Stimulated activated naive CD8-positive, alpha-beta T cell treated with anti-CD3 and anti-CD28 coated beads, Interleukin-15, Interleukin-2, amounts not matched to agents 100 U/mL and 50 U/mL, for 24 hours (primary cell): ENCODE measurements around the gene C4B.
"Not testable (repeated sequence)": the region's sequence is repeated elsewhere in the genome, so short reads cannot be mapped to it uniquely, and the experiment has no call there.

Source experiments
- ATAC-seq: fragments of 150-1000 bp; cut with Tn5 transposase; one replicate; pipeline ENCODE4 v1.10.0; 2021
- DNase-seq: peaks from one replicate; pipeline ENCODE4 v3.0.0; 2021

The C4B gene

DNA sequence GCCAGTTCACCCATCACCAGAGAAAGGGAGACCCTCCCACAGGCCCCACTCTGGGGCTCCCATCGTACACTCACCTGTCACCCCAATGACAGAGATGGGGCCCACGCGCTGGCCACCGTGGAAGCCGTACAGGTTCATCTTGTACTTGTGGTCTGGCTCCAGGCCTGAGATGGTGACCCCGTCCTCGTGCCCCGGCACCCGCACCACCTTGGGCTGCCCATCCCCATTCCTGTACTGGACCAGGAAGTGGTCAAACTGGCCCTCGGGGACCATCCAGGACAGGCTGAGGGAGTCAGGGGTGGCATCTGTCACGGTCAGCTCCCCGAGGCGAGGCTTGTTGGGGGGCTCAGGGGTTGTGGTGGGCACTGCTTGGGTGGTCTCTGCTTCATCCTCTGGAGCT, 38.7 kb downstream of the C4B start:
- ATAC-seq, DNase-seq: not testable (repeated sequence)

DNA sequence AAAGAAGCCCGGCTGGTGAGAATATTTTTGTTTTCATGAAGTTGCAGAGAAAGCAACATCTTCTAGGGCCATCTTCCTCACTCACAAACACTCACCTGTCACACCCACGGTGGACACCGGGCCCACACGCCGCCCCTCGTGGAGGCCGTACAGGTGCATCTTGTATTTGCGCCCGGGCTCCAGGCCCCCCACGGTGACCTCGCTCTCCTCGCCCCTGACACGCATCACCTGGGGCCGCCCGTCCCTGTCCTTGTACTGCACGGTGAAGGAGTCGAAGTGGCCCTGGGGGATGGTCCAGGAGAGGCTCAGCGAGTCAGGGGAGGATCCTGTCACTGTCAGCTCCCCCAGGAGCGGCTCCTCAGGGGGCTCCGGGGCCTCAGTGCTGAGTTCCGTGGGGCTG, 41.2 kb downstream of the C4B start:
- not testable (repeated sequence) for ATAC-seq, DNase-seq

DNA sequence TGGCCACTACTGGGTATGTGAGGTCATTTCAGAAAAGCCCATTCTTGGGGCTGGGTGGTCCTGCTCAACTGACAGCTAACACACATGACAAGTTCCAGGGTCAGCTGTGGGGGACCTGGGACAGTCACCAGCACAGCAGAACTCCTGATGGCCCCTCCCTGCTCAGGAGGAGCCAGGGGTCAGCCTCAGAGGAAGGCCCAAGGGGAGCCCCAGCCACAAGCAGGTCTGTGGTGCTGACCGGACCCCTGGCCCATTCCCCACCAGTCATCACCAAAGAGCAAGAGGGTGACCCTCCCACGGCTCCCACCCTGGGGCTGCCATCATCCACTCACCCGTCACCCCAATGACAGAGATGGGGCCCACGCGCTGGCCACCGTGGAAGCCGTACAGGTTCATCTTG, 41.7 kb downstream of the C4B start:
- no peak for ATAC-seq
- no peak for DNase-seq

DNA sequence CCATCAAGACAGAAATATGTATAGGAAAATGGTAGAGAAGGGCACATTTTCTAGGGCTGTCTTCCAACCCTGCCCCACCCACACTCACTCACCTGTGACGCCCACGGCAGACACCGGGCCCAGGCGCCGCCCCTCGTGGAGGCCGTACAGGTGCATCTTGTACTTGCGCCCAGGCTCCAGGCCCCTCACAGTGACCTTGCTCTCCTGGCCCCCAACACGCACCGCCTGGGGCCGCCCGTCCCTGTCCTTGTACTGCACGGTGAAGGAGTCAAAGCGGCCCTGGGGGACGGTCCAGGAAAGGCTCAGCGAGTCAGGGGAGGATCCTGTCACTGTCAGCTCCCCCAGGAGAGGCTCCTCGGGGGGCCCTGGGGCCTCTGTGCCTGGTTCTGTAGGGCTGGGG, 43.4 kb downstream of the C4B start:
- no peak for ATAC-seq
- no peak for DNase-seq

DNA sequence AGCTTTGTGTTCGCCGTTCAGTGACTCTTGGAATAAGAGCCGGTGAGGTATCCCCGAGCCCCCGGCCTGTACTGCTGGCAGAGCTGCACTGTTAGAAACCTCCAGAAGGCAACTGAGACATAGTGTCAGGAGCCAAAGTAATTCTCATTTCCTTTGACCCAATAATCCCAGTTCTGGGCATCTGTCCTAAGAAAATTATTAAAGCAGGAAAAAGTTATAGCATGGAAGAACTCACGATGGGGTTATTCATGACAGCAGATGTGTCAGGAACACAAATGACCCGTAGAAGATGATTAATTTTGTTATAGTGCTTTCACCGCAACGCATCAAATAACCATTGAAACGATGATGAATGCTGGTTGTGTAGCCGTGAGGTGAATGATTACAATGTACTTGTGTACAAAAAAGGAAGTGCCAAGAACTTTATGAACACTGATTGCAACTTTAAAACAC, 43.9 kb downstream of the C4B start:
- DNase-seq (no peak), ATAC-seq (no peak)

DNA sequence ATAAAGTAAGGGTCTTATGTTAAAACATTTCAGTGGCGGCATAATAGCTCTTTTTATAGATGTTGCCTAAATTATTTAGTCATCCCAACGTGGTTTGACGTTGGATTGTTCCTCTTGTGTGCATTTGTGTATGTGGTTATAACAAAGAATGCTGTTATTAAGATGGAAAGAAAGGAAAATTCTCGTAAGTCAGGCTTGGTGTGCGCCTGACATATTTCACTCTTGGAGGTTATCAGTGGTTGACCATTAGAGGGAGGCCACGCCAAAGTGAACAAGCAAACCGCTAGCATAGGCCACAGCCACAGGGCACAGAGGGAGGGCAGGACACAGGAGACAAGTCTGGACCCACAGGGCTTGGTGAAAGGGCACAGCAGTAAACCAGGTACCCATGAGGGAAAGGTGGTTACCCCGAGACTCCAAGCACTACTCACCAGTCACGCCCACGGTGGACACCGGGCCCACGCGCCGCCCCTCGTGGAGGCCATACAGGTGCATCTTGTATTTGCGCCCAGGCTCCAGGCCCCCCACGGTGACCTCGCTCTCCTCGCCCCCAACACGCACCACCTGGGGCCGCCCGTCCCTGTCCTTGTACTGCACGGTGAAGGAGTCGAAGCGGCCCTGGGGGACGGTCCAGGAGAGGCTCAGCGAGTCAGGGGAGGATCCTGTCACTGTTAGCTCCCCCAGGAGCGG, 46.5 kb downstream of the C4B start:
- ATAC-seq (no peak), DNase-seq (no peak)

DNA sequence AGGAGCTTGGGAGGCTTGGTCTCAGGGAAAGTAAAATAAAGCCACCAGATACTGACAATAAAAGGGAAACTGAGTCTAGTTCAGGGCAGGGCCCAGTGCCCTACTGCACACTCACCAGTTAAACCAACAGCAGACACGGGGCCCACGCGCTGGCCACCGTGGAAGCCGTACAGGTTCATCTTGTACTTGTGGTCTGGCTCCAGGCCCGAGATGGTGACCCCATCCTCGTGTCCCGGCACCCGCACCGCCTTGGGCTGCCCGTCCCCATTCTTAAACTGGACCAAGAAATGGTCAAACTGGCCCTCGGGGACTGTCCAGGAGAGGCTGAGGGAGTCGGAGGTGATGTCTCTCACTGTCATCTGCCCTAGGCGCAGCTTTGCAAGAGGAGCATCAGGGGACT, 50.1 kb downstream of the C4B start:
- ATAC-seq (no peak), DNase-seq (no peak)

DNA sequence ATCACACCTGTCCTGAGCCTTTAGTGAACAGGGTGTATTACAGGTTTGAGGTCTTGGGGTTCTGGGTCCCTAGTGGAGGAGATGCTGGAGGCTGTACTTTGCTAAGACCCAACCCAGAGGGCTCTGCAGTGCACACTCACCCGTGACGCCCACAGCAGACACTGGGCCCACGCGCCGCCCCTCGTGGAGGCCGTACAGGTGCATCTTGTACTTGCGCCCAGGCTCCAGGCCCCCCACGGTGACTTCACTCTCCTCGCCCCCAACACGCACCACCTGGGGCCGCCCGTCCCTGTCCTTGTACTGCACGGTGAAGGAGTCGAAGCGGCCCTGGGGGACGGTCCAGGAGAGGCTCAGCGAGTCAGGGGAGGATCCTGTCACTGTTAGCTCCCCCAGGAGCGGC, 52.9 kb downstream of the C4B start:
- ATAC-seq, DNase-seq: not testable (repeated sequence)

DNA sequence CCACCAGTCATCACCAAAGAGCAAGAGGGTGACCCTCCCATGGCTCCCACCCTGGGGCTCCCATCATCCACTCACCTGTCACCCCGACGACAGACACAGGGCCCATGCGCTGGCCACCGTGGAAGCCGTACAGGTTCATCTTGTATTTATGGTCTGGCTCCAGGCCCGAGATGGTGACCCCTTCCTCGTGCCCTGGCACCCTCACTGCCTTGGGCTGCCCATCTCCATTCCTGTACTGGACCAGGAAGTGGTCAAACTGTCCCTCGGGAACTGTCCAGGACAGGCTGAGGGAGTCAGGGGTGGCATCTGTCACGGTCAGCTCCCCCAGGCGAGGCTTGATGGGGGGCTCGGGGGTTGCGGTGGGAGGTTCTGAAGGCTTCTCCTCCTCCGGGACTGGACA, 53.7 kb downstream of the C4B start:
- not testable (repeated sequence) for DNase-seq, ATAC-seq

DNA sequence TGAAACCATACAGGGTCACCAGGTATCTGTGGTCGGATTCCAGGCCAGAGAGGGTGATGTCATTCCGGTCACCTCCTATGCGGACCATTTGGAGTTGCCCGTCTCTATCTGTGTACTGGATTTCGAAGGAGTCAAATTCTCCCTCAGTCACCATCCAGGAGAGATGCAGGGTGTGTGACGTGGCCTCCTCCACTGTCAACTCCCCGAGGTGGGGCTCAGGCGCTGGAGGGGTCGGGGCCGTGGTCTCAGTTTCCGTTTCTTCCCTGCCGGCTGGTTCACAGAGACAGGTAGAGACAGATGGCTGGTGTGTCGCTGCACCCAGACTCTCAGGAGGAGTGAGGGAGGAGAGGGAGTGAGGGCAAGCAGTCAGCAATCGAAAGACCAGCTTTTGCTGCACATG, 54.3 kb downstream of the C4B start:
- DNase-seq (no peak), ATAC-seq (no peak)

DNA sequence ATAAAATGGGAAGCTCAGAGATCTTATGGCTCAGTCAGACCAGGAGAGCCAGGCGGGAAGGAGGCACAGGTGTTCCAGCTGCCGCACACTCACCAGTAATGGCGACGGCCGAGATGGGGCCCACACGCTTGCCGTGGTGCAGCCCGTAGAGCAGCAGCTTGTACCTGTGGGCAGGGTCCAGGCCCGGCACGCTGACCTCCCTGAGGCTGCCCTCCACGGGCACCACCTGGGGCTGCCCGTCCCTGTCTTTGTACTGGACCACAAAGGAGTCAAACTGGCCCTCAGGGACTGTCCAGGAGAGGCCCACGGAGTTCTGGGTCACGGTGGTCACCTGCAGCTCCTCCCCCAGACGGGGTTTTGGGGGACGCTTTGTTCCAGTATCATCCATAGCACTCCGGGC, 54.9 kb downstream of the C4B start:
- no peak for DNase-seq
- no peak for ATAC-seq

DNA sequence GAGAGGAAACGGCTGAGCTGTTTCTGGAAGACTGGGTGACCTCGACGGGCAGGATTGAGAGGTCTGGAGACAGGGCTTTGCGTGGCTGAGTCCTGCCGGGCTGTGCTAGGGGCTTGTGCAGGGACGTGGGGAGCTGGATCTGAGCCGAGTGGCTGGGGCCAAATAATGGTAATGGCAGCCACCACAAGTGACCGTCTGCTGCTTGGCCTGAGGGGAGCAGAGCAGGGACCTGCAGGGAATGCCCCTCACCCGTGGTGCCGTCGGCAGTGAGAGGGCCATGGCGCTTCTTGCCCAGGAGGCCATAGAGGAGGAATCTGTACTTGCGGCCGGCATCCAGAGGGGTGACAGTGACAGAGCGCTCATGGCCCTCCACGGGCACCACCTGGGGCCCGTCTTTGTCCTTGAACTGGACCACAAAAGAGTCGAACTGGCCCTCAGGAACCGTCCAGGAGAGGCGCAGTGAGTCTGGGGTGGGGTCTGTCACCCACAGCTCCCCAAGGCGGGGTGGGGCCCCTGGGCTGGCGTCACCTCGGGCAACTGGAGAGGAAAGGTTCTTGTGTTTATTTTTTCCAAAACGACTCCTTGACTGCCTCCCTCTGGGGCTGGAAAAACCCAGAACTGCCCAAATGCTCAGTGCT, 55.4 kb downstream of the C4B start:
- DNase-seq = no peak
- no peak for ATAC-seq

DNA sequence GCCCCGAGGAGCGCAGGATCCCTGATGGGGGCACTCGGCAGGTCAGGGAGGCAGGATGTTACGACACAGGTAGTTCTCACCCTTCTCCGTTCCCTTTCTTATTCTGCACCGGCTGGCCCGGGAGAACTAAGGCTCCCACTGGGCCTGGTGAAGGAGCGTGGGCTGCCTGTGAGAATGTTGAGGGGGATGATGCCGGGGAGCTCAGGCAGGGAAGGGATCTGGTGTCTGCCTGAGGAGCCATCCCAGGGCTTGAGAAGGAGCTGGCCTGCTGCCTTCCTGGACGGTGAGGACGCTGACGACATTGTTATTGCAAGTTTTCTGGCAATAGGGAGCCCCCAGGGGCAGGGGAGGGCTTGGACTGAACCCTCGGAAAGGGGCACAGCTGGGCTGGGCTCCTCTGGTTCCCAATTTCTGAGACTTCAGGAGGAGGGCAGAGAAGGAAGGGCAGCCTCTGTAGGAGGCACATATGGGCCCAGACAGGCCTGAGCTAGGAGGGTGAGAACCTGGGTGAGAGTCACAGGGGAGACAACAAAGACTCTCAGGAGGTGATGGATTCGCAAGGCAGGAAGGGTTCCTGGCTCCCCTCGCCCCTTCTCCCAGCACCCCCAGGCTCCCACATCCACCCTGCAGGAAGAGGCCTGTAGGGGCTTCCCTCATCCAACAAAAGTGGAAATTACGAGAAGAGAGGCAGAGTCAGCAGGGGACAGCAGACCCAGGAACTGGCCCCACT, 56.4 kb downstream of the C4B start:
- ATAC-seq (no peak), DNase-seq (no peak)

DNA sequence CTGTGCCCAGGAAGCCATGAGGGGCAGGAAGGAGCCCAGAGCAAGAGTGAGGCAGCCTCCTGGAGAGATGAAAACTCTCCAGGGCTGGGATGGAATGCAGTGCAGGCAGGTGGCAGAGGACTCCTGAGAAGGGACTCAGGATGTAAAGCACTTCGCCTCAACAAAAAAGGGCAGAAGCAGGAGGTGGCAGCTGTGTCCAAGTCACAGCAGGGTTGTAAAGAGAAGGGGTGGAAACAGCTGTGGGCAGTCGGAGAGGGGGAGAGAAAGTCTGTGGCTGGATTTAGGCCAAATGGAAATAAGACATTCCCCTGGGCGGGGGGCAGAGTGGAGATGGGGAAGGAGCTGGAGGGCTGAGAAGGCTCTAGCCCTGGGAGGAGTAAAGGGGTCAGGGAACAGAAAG, 58.5 kb downstream of the C4B start:
- DNase-seq (no peak), ATAC-seq (no peak)

DNA sequence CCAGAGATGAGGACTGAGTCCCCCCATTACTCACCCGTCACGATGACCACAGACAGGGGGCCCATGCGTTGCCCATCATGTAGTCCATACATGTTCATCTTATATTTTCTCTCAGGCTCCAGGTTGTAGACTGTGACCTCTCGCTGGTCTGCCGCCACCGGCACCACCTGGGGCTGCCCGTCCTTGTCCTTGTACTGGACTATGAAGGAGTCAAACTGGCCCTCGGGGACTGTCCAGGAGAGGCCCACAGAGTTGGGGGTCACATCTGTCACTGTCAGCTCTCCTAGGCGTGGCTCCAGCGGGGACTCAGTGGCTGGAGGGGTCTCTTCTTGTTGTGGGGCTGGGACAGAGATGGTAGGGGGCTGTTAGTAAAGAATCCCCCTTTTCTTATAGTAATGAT, 59.0 kb downstream of the C4B start:
- ATAC-seq = no peak
- DNase-seq = no peak

DNA sequence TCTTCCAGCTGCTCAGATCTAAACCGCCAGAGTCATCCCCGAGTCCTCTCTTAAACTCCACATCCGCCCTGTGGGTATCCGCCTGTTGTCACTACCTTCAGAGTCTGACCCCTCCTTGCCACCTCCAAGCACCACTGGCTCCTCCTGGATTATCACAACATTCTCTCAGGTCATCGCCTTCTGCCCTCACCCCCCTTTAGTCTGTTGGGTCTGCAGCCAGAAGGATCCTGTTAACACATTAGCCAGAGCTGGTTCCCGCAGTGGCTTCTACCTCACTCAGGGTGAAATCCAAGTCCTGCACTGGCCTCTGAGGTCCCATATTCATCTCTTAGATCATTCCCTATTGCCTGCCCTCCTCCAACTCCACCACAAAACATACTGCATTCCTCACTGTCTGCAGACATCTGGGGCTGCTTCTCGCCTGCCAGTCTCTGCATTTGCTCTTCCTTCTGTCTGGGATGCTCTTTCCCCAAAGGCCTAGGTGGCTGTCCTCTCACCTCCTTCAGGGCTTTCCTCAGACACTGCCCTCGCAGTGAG, 60.5 kb downstream of the C4B start:
- DNase-seq (no peak), ATAC-seq (no peak)

DNA sequence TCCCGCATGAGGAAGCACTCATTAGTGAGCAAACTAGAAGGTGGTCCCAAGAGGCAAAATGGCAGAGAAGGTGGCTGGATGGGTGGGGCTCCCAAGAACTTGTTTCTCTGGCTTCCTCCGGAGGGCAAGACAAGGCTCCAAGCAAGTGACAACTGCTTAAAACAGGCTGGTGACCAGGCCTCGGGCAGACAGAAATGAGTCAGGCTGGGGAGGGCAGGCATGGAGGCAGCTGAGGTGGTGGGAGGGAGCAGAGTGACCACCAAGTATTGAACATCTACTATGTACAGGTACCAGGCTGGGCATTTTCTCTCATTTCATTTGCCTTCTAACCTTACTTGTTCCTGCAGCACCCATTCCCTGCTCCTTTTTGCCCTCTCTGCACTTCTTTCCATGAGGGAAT, 61.2 kb downstream of the C4B start:
- ATAC-seq = no peak
- DNase-seq = no peak

DNA sequence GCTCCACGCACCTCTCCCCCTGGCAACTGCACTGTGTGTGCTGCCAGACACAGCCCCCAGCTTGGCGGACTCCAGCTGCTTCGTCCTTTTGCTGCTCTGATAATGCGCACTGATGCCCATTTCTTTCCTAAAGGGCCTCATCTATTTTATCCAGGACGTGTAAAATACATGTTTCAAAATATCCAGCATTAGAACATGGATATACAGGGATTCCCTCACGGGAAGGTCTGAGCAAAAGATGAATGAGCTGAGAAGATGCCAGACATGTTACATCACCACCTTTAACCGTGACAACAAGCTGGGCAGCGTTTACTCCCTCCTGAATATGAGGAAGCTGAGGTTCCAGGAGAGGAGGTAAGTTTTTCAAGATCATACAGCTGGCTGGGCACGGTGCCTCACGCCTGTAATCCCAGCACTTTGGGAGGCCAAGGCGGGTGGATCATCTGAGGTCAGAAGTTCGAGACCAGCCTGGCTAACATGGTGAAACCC, 61.8 kb downstream of the C4B start:
- no peak for ATAC-seq
- DNase-seq = no peak

DNA sequence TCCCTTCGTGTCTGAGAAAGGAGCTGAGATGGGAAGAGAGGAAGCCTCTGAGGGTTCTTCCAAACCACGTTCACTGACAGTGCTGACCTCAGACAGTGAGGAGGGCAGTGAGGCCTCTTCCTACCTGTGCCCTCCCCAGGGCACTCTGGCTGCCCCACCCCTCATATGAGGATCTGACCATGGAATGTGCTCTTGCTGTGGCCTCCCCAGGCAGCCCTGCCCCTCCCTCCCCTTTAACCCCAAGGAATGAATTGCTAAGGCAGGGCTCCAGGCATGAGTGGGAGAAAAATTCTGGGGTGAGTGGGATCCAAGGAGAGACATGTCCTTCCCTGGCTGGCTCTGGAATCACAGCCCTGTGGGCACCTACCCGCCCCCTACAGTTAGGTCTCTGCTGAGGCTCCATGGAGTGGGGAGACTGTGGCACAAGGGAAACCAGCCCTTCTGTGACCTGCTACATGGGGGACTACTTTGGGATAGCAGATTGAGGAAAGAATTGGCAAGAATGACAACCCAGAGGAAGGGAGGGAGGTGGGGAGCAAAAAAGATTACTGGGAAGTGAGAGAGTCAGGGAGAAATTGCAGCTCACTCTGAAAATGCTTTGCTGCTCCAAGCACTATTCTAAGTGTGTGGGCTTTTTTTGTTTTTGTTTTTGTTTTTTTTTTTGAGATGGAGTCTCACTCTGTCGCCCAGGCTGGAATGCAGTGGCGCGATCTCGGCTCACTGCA, 65.1 kb downstream of the C4B start:
- DNase-seq (no peak), ATAC-seq (no peak)

DNA sequence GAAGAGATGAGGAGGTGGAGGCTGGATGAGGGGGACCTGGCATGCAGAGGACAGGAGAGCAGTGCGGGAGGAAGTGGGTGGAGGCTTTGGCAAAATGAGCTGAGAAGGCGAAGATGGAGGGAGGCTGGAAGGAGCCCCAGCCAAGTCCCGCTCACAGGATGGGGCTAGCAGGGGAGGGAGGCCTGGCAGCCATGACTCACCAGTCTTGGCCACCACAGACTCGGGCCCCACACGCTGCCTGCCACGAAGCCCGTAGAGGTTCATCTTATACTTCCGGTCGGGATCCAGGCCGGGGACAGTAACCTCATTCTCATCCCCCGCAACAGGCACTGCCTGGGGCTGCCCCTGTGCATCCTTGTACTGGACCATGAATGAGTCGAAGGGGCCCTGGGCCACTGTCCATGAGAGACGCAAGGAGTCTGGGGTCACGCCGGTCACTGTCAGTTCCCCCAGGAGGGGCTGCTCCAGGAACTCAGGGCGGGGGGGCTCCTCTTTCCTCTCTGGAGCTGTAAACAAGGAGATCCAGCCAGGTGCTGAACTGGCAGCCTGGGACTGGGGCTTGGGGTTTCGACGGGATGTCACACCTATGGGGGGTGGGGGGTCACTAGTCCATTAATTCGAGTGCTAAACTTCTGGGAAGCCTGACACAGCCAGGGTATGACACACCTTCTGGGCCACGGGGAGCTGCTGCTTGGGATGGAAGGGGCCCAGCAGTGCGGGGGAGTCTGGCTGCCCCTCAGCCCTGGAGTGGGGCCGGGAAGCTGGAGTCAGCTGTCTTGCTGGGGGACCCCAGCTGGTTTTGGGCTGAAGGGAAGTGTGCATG, 66.8 kb downstream of the C4B start:
- ATAC-seq (no peak), DNase-seq (no peak)

DNA sequence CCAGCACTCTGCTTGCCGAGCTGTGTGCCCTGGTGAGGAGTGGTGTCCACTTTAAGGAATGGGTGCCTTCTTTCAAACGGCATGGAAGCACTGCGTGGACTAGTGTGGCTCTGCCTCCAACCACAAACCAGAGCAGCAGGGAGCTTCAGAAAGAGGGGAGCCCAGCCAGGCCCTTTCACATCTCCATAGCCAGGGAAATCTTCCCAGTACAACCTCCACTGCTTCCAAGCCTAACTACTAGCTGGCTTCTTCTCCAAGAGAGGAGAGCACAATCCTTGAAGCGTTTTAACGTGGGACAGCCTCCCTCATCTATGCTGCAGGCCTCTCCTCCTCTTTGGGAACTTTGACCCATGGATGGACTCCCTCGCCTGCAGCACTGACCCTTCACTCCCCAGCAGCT, 67.9 kb downstream of the C4B start:
- DNase-seq (no peak), ATAC-seq (no peak)
